HepG2 (cell line): ENCODE data around the gene JMJD6. TPM values are rescaled to one million over a fixed set of nuclear protein-coding genes. Genes with fewer than 3 reads are reported as not detected.

ENCODE experiments used
- ARHGAP35 ChIP-seq: sonication (generic); formaldehyde crosslinking; IDR thresholded peaks from 2 replicates; pipeline ENCODE4 v1.9.0; 2022; ENCODE audit warnings: mild to moderate bottlenecking, inconsistent platforms, moderate library complexity, missing genetic modification reagents, borderline replicate concordance
- EHMT2 ChIP-seq: fragments of 200-600 bp; sonication (generic); IDR thresholded peaks from 2 replicates; pipeline ENCODE4 v1.7.0; 2017; ENCODE audit warnings: antibody characterized with exemption, low read depth, low read length, borderline replicate concordance
- HNRNPK ChIP-seq: fragments of 200-400 bp; formaldehyde crosslinking; IDR thresholded peaks from 2 replicates; pipeline ENCODE4 v1.6.1; 2018; ENCODE audit warnings: low read length, low read depth, moderate library complexity, mild to moderate bottlenecking; ENCODE audit not compliant: poor library complexity, severe bottlenecking
- KLF11 ChIP-seq: IDR thresholded peaks from 2 replicates; pipeline ENCODE4 v1.6.1; 2016; ENCODE audit warnings: missing compliant biosample characterization
- NBN ChIP-seq: fragments of 450-650 bp; conservative IDR thresholded peaks from 2 replicates; pipeline ENCODE4 v1.6.1; 2017
- SNRNP70 ChIP-seq: fragments of 200-400 bp; formaldehyde crosslinking; IDR thresholded peaks from 2 replicates; pipeline ENCODE4 v1.6.1; 2017; ENCODE audit warnings: mild to moderate bottlenecking, low read depth, low read length, moderate library complexity
- SOX5 ChIP-seq: IDR thresholded peaks from 2 replicates; pipeline ENCODE4 v1.6.1; 2016; ENCODE audit warnings: borderline replicate concordance
- SP140L ChIP-seq: sonication (generic); formaldehyde crosslinking; IDR thresholded peaks from 2 replicates; pipeline ENCODE4 v1.4.0; 2020; ENCODE audit warnings: missing genetic modification reagents, borderline replicate concordance
- YEATS2 ChIP-seq: sonication (generic); formaldehyde crosslinking; IDR thresholded peaks from 2 replicates; pipeline ENCODE4 v1.4.0; 2020; ENCODE audit warnings: missing genetic modification reagents, borderline replicate concordance
- ZNF616 ChIP-seq: sonication (generic); formaldehyde crosslinking; IDR thresholded peaks from 2 replicates; pipeline ENCODE4 v1.5.0; 2020; ENCODE audit warnings: low read depth, mild to moderate bottlenecking, missing genetic modification reagents
- ZNF7 ChIP-seq: IDR thresholded peaks from 2 replicates; pipeline ENCODE4 v1.6.1; 2016; ENCODE audit warnings: missing biosample characterization, missing genetic modification reagents
- ZNF83 ChIP-seq: sonication (generic); formaldehyde crosslinking; IDR thresholded peaks from 2 replicates; pipeline ENCODE4 v1.4.0; 2020; ENCODE audit warnings: missing genetic modification reagents, mild to moderate bottlenecking, borderline replicate concordance
- ZNF841 ChIP-seq: sonication (generic); formaldehyde crosslinking; IDR thresholded peaks from 2 replicates; pipeline ENCODE4 v1.8.1; 2023; ENCODE audit warnings: missing genetic modification reagents, borderline replicate concordance
- ZSCAN31 ChIP-seq: sonication (generic); formaldehyde crosslinking; IDR thresholded peaks from 2 replicates; pipeline ENCODE4 v1.5.0; 2020; ENCODE audit warnings: low read depth, mild to moderate bottlenecking, missing genetic modification reagents
- polyA plus RNA-seq, 8 experiments: library from polyadenylated mRNA; depleted of rRNA in 3 of 8; stranded (reverse) in 7 of 8; unstranded in 1 of 8; fragments of >200 nt; fragmentation: Illumina TruSeq in 4 of 8; extraction: Trizol in 4 of 8; gene quantifications; 2 replicates each; pipeline versions ENCODE4 v1.2.1 to v1.2.3, GENCODE V29; 2011 to 2016; ENCODE audit warnings: low read depth in 4 of 8, missing spikeins in 1 of 8, mixed read lengths in 1 of 8; ENCODE audit not compliant: insufficient read depth in 1 of 8
- total RNA-seq, 5 experiments: library from RNA; depleted of rRNA; stranded (reverse); fragments of >200 nt; fragmentation: Illumina TruSeq; extraction: Trizol; gene quantifications; 2 replicates each; pipeline ENCODE4 v1.2.3, GENCODE V29; 2016; ENCODE audit warnings: low read depth in 1 of 5
- TF ChIP-seq, protein P1 (sequence below): IDR thresholded peaks from 2 replicates; pipeline ENCODE4 v1.6.1; 2018; ENCODE audit warnings: missing genetic modification reagents
- TF ChIP-seq, protein P2 (sequence below): sonication (generic); formaldehyde crosslinking; IDR thresholded peaks from 2 replicates; pipeline ENCODE4 v1.5.0; 2020; ENCODE audit warnings: missing genetic modification reagents, mild to moderate bottlenecking, borderline replicate concordance
- TF ChIP-seq, protein P3 (sequence below): sonication (generic); formaldehyde crosslinking; IDR thresholded peaks from 2 replicates; pipeline ENCODE4 v1.4.0; 2020; ENCODE audit warnings: low read depth, mild to moderate bottlenecking, missing genetic modification reagents
- TF ChIP-seq, protein P4 (sequence below): sonication (generic); formaldehyde crosslinking; IDR thresholded peaks from 2 replicates; pipeline ENCODE4 v1.4.0; 2020; ENCODE audit warnings: missing genetic modification reagents
- TF ChIP-seq, protein P5 (sequence below): sonication (generic); formaldehyde crosslinking; IDR thresholded peaks from 2 replicates; pipeline ENCODE4 v1.5.1; 2020; ENCODE audit warnings: mild to moderate bottlenecking, missing genetic modification reagents
- TF ChIP-seq, protein P6 (sequence below): sonication (generic); formaldehyde crosslinking; IDR thresholded peaks from 2 replicates; pipeline ENCODE4 v1.4.0; 2020; ENCODE audit warnings: missing genetic modification reagents

The JMJD6 gene
- total and polyA plus RNA-seq, 2 of the 13 experiments (the other 11 are each of a cell fraction or from before 2014, with no cell fraction given), result 33.6 to 41.0 TPM

DNA sequence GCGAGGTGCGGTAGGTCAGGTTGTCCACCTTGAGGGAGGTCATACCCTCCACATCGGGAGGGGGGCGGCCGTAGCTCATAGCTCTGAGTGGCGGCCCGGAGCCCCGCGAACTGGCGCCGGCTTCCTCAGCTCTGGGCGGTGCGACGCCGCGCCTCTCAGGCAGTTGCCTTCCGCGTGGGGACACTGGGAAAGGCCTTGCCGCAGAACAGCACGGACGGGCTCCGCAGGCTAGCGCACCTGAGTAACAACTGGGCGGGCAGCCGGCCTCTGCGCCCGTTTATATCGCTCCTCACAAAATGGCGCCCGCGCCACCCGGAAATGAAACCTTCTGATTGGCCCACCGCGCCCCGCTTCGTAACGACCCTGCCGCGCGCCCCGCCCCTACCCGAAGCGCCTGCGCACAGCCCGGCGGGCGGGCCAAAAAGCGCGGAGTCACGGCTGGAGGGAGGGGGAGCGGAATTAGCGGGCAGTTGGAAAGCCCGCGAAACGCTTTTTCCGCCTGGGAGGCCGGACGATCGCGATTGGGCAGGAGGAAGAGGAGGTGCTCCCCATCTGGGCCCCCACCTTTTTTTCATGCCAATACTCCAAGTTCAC lies 10.8 kb upstream of the JMJD6 start, which contains the start of gene SRSF2 (continued):
- TF ChIP-seq, protein P1, sequence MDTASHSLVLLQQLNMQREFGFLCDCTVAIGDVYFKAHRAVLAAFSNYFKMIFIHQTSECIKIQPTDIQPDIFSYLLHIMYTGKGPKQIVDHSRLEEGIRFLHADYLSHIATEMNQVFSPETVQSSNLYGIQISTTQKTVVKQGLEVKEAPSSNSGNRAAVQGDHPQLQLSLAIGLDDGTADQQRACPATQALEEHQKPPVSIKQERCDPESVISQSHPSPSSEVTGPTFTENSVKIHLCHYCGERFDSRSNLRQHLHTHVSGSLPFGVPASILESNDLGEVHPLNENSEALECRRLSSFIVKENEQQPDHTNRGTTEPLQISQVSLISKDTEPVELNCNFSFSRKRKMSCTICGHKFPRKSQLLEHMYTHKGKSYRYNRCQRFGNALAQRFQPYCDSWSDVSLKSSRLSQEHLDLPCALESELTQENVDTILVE (CRISPR knock-in tag), result peak; percentile 84
- TF ChIP-seq ARHGAP35 (CRISPR knock-in tag), result peak; percentile 85; the same call in 1 of the 2 replicates
- peak; percentile 94 for TF ChIP-seq KLF11
- no peak; the same call in 1 of the 2 replicates for TF ChIP-seq SOX5 (CRISPR knock-in tag)
- 0 out of 2 replicates have a peak, but pooled peaks have one; percentile 56 for TF ChIP-seq SP140L
- no peak for TF ChIP-seq SNRNP70
- TF ChIP-seq ZSCAN31, result peak; percentile 91; the same call in 1 of the 2 replicates
- peak; percentile 26 for TF ChIP-seq HNRNPK
- TF ChIP-seq, protein P2, sequence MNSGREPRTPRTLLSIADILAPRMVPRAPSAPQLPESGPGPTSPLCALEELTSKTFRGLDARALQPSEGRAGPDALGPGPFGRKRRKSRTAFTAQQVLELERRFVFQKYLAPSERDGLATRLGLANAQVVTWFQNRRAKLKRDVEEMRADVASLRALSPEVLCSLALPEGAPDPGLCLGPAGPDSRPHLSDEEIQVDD, result no peak; the same call in 1 of the 2 replicates
- TF ChIP-seq, protein P3, sequence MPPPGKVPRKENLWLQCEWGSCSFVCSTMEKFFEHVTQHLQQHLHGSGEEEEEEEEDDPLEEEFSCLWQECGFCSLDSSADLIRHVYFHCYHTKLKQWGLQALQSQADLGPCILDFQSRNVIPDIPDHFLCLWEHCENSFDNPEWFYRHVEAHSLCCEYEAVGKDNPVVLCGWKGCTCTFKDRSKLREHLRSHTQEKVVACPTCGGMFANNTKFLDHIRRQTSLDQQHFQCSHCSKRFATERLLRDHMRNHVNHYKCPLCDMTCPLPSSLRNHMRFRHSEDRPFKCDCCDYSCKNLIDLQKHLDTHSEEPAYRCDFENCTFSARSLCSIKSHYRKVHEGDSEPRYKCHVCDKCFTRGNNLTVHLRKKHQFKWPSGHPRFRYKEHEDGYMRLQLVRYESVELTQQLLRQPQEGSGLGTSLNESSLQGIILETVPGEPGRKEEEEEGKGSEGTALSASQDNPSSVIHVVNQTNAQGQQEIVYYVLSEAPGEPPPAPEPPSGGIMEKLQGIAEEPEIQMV (CRISPR knock-in tag), result peak; percentile 73; the same call in 1 of the 2 replicates
- TF ChIP-seq ZNF7 (CRISPR knock-in tag), result no peak
- TF ChIP-seq YEATS2 (CRISPR knock-in tag), result peak; percentile 91
- TF ChIP-seq, protein P4, sequence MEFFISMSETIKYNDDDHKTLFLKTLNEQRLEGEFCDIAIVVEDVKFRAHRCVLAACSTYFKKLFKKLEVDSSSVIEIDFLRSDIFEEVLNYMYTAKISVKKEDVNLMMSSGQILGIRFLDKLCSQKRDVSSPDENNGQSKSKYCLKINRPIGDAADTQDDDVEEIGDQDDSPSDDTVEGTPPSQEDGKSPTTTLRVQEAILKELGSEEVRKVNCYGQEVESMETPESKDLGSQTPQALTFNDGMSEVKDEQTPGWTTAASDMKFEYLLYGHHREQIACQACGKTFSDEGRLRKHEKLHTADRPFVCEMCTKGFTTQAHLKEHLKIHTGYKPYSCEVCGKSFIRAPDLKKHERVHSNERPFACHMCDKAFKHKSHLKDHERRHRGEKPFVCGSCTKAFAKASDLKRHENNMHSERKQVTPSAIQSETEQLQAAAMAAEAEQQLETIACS (CRISPR knock-in tag), result peak; percentile 40; the same call in 1 of the 2 replicates
- no peak; the same call in 1 of the 2 replicates for TF ChIP-seq ZNF83 (CRISPR knock-in tag)
- peak; percentile 85; the same call in 1 of the 2 replicates for TF ChIP-seq ZNF841 (CRISPR knock-in tag)
- no peak for TF ChIP-seq ZNF616 (CRISPR knock-in tag)
- TF ChIP-seq, protein P5, sequence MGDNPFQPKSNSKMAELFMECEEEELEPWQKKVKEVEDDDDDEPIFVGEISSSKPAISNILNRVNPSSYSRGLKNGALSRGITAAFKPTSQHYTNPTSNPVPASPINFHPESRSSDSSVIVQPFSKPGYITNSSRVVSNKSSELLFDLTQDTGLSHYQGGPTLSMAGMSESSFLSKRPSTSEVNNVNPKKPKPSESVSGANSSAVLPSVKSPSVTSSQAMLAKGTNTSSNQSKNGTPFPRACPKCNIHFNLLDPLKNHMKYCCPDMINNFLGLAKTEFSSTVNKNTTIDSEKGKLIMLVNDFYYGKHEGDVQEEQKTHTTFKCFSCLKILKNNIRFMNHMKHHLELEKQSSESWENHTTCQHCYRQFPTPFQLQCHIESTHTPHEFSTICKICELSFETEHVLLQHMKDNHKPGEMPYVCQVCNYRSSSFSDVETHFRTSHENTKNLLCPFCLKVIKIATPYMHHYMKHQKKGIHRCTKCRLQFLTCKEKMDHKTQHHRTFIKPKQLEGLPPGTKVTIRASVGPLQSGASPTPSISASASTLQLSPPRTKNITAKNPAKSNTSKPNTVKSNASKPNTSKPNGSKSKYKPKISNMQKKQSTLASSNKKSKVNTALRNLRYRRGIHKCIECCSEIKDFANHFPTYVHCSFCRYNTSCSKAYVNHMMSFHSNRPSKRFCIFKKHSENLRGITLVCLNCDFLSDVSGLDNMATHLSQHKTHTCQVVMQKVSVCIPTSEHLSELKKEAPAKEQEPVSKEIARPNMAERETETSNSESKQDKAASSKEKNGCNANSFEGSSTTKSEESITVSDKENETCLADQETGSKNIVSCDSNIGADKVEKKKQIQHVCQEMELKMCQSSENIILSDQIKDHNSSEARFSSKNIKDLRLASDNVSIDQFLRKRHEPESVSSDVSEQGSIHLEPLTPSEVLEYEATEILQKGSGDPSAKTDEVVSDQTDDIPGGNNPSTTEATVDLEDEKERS (CRISPR knock-in tag), result peak; percentile 75
- TF ChIP-seq NBN, result no peak
- TF ChIP-seq, protein P6, sequence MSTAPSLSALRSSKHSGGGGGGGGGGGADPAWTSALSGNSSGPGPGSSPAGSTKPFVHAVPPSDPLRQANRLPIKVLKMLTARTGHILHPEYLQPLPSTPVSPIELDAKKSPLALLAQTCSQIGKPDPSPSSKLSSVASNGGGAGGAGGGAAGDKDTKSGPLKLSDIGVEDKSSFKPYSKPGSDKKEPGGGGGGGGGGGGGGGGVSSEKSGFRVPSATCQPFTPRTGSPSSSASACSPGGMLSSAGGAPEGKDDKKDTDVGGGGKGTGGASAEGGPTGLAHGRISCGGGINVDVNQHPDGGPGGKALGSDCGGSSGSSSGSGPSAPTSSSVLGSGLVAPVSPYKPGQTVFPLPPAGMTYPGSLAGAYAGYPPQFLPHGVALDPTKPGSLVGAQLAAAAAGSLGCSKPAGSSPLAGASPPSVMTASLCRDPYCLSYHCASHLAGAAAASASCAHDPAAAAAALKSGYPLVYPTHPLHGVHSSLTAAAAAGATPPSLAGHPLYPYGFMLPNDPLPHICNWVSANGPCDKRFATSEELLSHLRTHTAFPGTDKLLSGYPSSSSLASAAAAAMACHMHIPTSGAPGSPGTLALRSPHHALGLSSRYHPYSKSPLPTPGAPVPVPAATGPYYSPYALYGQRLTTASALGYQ (CRISPR knock-in tag), result peak; percentile 95
- TF ChIP-seq EHMT2, result no peak
